ENCODE results near the gene TLX3. TPM values are rescaled to one million over a fixed set of nuclear protein-coding genes. Genes with fewer than 3 reads are reported as not detected.

Gene TLX3
- total RNA-seq, 1 donor: not detected

DNA sequence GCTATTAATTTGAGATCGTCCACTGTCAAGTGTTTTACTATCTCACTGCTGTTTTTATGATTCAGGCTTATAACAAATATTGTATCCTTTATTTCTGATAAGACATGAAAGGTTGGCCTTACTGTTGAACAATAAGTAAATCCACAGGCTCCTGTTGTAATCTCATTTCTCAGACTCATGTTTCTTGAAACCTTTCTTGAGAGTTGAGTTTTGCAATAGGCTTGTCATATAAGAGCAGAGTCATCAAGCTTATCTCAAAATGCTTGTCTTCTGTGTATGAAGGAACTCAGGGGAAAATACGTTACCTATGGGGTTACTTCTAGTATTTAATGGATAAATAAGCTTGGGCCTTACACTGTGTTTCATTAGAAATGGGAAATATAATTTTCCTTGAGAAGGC lies 9.2 kb upstream of the TLX3 start:
- DNase-seq (ENCODE audit: low read depth): peak; percentile 24
- H3K4me3 ChIP-seq (ENCODE audit: low read depth, low read length): no peak overlapping the region
- TF ChIP-seq, protein P1, sequence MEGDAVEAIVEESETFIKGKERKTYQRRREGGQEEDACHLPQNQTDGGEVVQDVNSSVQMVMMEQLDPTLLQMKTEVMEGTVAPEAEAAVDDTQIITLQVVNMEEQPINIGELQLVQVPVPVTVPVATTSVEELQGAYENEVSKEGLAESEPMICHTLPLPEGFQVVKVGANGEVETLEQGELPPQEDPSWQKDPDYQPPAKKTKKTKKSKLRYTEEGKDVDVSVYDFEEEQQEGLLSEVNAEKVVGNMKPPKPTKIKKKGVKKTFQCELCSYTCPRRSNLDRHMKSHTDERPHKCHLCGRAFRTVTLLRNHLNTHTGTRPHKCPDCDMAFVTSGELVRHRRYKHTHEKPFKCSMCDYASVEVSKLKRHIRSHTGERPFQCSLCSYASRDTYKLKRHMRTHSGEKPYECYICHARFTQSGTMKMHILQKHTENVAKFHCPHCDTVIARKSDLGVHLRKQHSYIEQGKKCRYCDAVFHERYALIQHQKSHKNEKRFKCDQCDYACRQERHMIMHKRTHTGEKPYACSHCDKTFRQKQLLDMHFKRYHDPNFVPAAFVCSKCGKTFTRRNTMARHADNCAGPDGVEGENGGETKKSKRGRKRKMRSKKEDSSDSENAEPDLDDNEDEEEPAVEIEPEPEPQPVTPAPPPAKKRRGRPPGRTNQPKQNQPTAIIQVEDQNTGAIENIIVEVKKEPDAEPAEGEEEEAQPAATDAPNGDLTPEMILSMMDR (IDR thresholded peaks at IDR 0.05; ENCODE audit: insufficient read depth, low read length): no peak

DNA sequence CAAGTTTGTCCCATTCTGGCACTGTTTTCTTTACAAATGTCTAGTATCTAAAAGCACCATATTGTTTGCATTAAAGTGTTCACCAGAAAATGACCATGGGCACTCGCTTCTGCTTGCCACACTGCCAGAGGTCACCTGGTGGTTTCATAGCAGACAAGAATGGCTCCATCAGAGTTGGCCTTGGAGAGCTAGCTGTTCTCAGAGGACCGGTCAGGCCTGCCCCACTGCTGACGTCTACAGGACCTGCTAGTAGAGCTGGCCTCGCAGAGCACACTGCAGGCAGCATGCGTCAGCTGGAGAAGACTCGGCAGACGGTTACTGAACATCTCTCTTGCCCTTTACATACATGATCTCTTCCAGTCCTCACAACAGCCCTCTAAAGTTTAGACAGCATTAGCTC lies 8.7 kb upstream of the TLX3 start:
- peak; percentile 13 for DNase-seq (ENCODE audit: low read depth)
- TF ChIP-seq, protein P1 (IDR thresholded peaks at IDR 0.05; ENCODE audit: insufficient read depth, low read length): no peak
- H3K4me3 ChIP-seq (ENCODE audit: low read depth, low read length): no peak overlapping the region

DNA sequence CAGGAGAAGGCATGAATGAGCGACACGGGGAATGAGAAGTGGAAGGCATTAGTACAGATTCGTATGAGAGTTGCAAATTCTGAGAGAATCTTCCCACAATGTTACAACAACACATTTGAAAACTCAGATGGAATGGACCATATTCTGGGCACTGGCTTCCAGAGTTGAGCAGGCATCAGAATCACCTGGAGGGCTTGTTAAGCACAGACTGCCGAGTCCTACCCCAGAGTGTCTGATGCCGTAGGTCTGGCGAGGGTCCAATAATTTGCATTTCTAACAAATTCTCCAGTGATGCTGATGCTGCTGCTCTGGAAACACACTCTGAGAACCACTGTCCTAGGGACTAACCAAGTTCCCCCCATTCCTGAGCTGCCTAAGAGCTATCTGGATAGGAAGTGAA lies 2.9 kb upstream of the TLX3 start:
- TF ChIP-seq, protein P1 (IDR thresholded peaks at IDR 0.05; ENCODE audit: insufficient read depth, low read length): no peak
- no peak for DNase-seq (ENCODE audit: low read depth)
- no peak overlapping the region for H3K4me3 ChIP-seq (ENCODE audit: low read depth, low read length)

DNA sequence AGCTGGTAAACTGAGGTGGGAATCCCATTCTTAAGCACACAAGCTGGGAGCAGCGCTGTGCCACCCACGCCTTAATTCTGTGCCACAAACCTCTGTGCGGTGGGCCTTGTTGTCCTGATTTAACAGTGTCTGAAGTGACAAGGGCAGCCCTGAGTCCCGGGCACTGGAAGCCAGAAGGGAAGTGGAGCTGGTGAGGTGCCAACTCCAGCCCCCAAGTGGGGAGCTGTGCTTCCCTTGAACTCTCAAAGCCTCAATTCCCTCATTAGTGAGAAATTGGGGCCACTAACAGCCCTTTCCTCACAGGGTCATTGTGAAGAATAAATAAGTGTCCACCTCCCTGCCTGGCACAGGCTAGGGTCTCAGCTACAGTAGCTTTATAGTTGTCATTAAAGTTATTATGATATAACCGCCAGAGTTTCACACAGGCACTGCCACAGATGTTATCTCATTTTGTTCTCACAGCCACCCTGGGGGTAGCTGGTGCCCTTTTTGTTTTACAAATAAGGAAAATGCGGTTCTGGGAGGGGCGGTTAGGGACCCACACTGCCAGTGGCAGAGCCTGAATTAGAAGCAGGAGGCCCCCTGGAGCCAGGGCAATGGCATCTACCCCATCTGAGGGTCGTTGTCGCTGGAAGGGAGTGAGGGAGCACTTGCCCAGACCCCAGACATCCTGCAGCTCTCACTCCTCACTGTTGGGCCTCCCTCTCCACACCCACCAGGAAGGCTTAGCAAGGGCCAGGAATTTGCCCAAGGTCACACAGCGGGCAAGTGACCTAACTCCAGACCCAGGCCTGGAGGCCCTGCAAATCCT lies 2.1 kb upstream of the TLX3 start:
- no peak for DNase-seq (ENCODE audit: low read depth)
- TF ChIP-seq, protein P1 (IDR thresholded peaks at IDR 0.05; ENCODE audit: insufficient read depth, low read length): no peak
- H3K4me3 ChIP-seq (ENCODE audit: low read depth, low read length): no peak overlapping the region

DNA sequence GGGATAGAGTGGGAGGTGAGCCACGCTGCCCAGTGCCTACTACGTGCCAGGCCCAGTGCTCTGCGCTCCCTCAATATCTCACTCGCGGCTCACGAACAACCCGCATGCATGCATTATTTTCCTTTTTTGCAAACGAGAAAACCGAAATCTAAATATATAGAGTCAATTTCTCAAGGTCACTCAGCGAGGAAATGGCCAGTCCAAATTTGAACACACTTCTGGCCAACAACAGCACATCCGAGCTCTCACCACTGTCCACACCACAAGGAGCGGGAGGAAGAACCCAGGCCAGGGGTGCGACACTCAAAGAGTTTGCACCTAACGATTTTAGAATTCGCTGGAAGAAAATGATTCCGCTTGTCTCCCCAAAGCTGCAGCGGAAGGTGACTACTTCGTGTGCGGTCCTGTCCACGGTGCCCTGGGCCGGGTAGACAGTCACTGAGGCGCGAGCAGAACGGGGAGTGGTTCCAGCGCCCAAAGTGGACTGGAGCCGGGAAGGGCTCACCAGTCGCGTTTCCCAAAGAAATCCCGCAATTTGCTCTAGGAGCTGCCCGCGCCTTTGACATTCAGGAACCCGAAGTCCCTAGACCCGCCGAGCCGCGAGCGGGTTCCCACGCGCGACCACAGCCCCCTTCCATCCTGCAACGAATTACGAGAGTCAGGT lies 1.1 kb upstream of the TLX3 start:
- TF ChIP-seq, protein P1 (IDR thresholded peaks at IDR 0.05; ENCODE audit: insufficient read depth, low read length): no peak
- no peak overlapping the region for H3K4me3 ChIP-seq (ENCODE audit: low read depth, low read length)
- no peak for DNase-seq (ENCODE audit: low read depth)

DNA sequence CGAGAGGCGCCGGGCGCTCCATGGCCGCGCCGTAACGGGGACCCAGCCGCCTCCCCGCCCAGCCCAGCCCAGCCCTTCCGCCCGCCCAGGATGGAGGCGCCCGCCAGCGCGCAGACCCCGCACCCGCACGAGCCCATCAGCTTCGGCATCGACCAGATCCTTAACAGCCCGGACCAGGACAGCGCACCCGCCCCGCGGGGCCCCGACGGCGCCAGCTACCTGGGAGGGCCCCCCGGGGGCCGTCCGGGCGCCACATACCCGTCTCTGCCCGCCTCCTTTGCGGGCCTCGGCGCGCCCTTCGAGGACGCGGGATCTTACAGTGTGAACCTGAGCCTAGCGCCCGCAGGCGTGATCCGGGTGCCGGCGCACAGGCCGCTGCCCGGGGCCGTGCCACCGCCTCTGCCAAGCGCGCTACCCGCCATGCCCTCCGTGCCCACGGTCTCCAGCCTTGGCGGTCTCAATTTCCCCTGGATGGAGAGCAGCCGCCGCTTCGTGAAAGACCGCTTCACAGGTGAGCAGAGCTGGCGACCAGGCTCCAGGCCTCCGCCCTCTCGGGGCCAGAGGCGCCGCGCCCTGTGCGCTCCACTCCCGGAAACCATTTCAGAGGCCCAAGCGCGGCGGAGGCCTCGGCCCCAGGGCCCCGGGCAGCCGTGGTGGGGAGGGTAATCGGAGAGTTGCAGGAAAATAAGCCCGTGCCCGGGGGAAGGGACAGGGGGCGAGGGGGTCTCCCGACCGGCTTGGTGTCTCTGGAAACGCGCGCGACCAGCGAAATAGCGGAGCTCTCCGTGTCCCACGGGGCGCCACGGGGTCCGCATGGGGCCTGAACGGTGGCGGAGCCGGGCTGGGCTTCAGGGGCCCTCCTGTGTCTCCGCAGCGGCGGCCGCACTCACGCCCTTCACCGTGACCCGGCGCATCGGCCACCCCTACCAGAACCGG lies 496 bp downstream of the TLX3 start:
- no peak overlapping the region for H3K4me3 ChIP-seq (ENCODE audit: low read depth, low read length)
- TF ChIP-seq, protein P1 (IDR thresholded peaks at IDR 0.05; ENCODE audit: insufficient read depth, low read length): no peak
- no peak for DNase-seq (ENCODE audit: low read depth)

All from fibroblast of the aortic adventitia (primary cell).